Chondrocyte (in vitro differentiated cells): ENCODE measurements around the gene COL6A5. TPM values are rescaled to one million over a fixed set of nuclear protein-coding genes. Genes with fewer than 3 reads are reported as not detected.

Experiments used
- DNase-seq: peaks from one replicate; pipeline ENCODE4 v3.0.0; 2021; ENCODE audit warnings: mixed read lengths, low spot score
- H3K27ac Mint-ChIP-seq: one replicate; pipeline ENCODE4 v1.8.0; 2021; ENCODE audit warnings: mild to moderate bottlenecking, moderate library complexity, mixed read lengths; ENCODE audit not compliant: unreplicated experiment
- H3K27me3 Mint-ChIP-seq: 2 replicates; pipeline ENCODE4 v1.8.0; 2021; ENCODE audit warnings: low read depth, mixed read lengths
- H3K36me3 Mint-ChIP-seq: 2 replicates; pipeline ENCODE4 v1.8.0; 2021; ENCODE audit warnings: low read depth, mixed read lengths
- H3K4me1 Mint-ChIP-seq: 2 replicates; pipeline ENCODE4 v1.8.0; 2021; ENCODE audit warnings: low read depth, mild to moderate bottlenecking, mixed read lengths
- H3K4me3 Mint-ChIP-seq: one replicate; pipeline ENCODE4 v1.8.0; 2021; ENCODE audit warnings: mild to moderate bottlenecking, moderate library complexity, mixed read lengths; ENCODE audit not compliant: unreplicated experiment
- H3K9me3 Mint-ChIP-seq: 2 replicates; pipeline ENCODE4 v1.8.0; 2021; ENCODE audit warnings: low read depth, mixed read lengths
- total RNA-seq: library from RNA; stranded (reverse); gene quantifications from 3 replicates; pipeline ENCODE4 v1.2.1, GENCODE V29; 2021
- TF ChIP-seq, protein P1 (sequence below): fragments of 200-600 bp; sonication (generic); IDR thresholded peaks from 2 replicates; pipeline ENCODE4 v1.5.0; 2021; ENCODE audit warnings: antibody characterized with exemption, mild to moderate bottlenecking, moderate library complexity

The COL6A5 gene
- total RNA-seq, 1 donor from 2014 or later = not detected

DNA sequence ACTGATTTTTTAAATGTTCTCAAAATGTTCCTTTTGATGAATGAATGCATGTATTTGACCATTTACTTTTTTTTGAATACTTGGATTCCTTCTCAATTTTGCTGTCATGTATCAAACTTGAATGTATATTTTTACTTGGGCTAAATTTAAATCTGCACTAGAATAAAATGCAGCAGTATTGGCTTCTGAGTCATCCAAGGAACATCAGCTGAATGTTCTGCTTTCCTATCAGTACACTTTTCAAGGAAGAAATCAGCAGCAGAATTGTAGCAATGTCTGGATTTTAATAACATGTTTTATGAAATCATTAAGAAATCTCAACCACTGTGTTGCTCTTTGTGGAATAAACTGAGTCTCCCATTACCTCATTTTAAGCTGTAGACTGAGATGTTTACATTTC, 114.5 kb downstream of the COL6A5 start:
- Mint-ChIP-seq H3K4me3 (no peak overlapping the region), H3K36me3 (no peaks in the 10 kb centered on the region), H3K9me3 (no peaks in the 10 kb centered on the region), H3K27me3 (peaks cover 6% of the 10 kb centered on the region), H3K27ac (no peak overlapping the region), H3K4me1 (no peaks in the 10 kb centered on the region)
- no peak for DNase-seq
- TF ChIP-seq, protein P1, sequence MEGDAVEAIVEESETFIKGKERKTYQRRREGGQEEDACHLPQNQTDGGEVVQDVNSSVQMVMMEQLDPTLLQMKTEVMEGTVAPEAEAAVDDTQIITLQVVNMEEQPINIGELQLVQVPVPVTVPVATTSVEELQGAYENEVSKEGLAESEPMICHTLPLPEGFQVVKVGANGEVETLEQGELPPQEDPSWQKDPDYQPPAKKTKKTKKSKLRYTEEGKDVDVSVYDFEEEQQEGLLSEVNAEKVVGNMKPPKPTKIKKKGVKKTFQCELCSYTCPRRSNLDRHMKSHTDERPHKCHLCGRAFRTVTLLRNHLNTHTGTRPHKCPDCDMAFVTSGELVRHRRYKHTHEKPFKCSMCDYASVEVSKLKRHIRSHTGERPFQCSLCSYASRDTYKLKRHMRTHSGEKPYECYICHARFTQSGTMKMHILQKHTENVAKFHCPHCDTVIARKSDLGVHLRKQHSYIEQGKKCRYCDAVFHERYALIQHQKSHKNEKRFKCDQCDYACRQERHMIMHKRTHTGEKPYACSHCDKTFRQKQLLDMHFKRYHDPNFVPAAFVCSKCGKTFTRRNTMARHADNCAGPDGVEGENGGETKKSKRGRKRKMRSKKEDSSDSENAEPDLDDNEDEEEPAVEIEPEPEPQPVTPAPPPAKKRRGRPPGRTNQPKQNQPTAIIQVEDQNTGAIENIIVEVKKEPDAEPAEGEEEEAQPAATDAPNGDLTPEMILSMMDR = no peak

DNA sequence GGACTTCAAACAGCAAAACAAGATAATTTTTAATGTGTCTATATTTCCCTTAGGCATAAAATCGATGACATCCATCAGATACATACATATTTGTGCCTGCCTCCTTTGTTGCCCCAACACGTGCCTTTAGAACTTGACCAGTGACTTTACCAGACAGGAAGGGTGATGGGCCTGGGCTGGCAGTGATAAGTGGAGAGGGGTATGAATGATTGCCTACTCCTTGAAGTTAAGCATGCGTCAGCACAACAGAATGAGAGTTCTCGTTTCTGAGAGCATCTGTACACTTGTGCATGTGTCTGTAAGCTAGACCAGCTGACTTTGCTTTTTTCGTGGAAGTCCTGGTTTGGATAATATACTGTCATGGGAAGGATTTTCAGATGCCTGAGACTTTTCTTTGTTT, 116.6 kb downstream of the COL6A5 start:
- Mint-ChIP-seq H3K4me3 (no peak overlapping the region), H3K27ac (no peak overlapping the region)

DNA sequence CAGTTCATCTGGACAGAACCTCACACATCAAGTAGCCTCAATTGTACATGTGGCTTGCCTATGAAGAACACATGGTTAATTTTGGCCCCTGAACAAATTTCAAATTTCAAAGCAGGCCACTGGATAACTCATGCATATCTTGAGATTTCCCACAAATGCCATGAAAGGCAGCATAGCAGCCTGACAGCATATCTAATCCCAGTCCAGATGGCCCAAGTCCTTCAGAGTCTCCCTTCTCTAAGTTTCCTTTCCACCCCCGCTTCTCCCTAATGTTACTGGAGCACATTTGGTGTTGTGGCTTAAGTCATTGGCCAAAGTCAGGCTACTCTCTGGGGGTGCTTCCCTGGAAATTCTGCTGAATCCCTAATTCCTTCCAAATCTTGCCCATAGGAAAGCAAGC, 117.7 kb downstream of the COL6A5 start:
- no peak overlapping the region for H3K27ac Mint-ChIP-seq
- H3K27me3 Mint-ChIP-seq = peaks cover 9% of the 10 kb centered on the region
- TF ChIP-seq, protein P1 = no peak
- no peaks in the 10 kb centered on the region for H3K36me3 Mint-ChIP-seq
- H3K4me3 Mint-ChIP-seq = no peak overlapping the region
- H3K4me1 Mint-ChIP-seq = no peaks in the 10 kb centered on the region
- no peak for DNase-seq
- H3K9me3 Mint-ChIP-seq = no peaks in the 10 kb centered on the region

More for the DNA sequence above, 116.6 kb downstream of the COL6A5 start:
- TF ChIP-seq, protein P1 = no peak
- H3K4me1 Mint-ChIP-seq = no peaks in the 10 kb centered on the region
- H3K27me3 Mint-ChIP-seq = peaks cover 9% of the 10 kb centered on the region
- H3K36me3 Mint-ChIP-seq = no peaks in the 10 kb centered on the region
- no peaks in the 10 kb centered on the region for H3K9me3 Mint-ChIP-seq
- no peak for DNase-seq

DNA sequence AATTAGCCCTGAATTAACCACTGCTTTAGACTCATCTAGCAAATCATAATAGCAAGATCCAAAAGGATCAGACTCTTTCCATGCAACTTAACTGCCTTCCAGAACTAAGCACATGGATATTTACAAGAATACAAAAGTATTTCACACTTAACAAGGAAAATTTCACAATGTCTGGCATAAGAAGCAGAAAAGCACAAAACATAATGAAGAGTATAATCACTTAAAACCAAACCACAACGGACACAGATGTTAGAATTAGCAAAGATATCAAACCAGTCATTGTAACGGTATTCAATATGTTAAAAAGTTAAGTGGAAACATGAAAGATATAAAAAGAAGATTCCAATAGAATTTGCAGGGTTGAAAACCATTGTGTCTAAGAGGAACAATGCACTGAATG, 120.0 kb downstream of the COL6A5 start:
- TF ChIP-seq, protein P1 = no peak
- H3K4me3 Mint-ChIP-seq = no peak overlapping the region
- no peaks in the 10 kb centered on the region for H3K9me3 Mint-ChIP-seq
- H3K4me1 Mint-ChIP-seq = no peaks in the 10 kb centered on the region
- no peak overlapping the region for H3K27ac Mint-ChIP-seq
- H3K27me3 Mint-ChIP-seq = peaks cover 11% of the 10 kb centered on the region
- H3K36me3 Mint-ChIP-seq = no peaks in the 10 kb centered on the region
- no peak for DNase-seq

DNA sequence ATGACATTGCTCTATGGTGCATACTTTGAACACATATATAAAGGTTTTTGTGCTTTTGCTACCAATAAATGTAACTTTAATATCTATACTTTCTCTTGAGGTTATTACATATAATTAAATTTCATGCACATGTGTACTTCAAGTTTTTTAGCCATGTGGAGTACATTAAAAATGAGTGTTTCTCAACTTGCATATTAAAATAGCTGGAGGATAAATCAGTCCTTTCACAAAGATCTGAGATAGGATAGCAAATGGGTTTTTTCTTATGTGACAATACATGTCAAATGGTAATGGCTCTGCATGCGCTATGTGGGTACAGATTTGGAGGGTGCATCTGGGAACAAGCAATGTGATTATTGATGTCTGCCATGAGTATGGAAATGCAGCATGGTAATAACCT, 122.8 kb downstream of the COL6A5 start:
- Mint-ChIP-seq H3K9me3 (no peaks in the 10 kb centered on the region), H3K4me1 (no peaks in the 10 kb centered on the region), H3K27me3 (peaks cover 18% of the 10 kb centered on the region), H3K4me3 (no peak overlapping the region), H3K36me3 (no peaks in the 10 kb centered on the region), H3K27ac (no peak overlapping the region)
- TF ChIP-seq, protein P1 = no peak
- DNase-seq = no peak
